Lung (tissue), 12 donors: Measurements from ENCODE around the gene RASSF7. TPM values are rescaled to one million over a fixed set of nuclear protein-coding genes. Genes with fewer than 3 reads are reported as not detected.
A peak's percentile ranks its signal among the peaks of the same experiment; 100 is the strongest.

Experiments used
- ATAC-seq: fragments of 200-7000 bp; cut with Tn5 transposase; one replicate; pipeline ENCODE4 v1.9.1; 2020; ENCODE audit warnings: moderate number of reproducible peaks; ENCODE audit not compliant: insufficient read depth, low FRiP score
- DNase-seq, 3 donors: peaks; one replicate each; pipeline ENCODE4 v3.0.0-alpha.2; 2013 to 2017
- H3K27ac ChIP-seq, 2 donors: one replicate each; pipeline ENCODE4 v1.5.1; 2013; ENCODE audit warnings: mild to moderate bottlenecking in 2 of 2, moderate library complexity in 2 of 2, control low read depth in 1 of 2, inconsistent platforms in 1 of 2, low read depth in 1 of 2, low read length in 1 of 2
- H3K27me3 ChIP-seq, 3 donors: one replicate each; pipeline ENCODE4 v1.5.1; 2013; ENCODE audit warnings: low read length in 2 of 3; ENCODE audit not compliant: control insufficient read depth in 3 of 3, insufficient read depth in 3 of 3
- H3K36me3 ChIP-seq, 4 donors: one replicate each; pipeline ENCODE4 v1.5.1; 2013; ENCODE audit warnings: low read length in 4 of 4, mild to moderate bottlenecking in 1 of 4, moderate library complexity in 1 of 4; ENCODE audit not compliant: control insufficient read depth in 4 of 4, insufficient read depth in 4 of 4
- H3K4me1 ChIP-seq, 5 donors: one replicate each; pipeline ENCODE4 v1.5.1; 2013; ENCODE audit warnings: low read length in 5 of 5, mild to moderate bottlenecking in 2 of 5, moderate library complexity in 1 of 5; ENCODE audit not compliant: control insufficient read depth in 5 of 5, insufficient read depth in 5 of 5
- H3K4me3 ChIP-seq: one replicate; pipeline ENCODE4 v1.5.1; 2013; ENCODE audit warnings: mild to moderate bottlenecking, control low read depth, moderate library complexity
- H3K9ac ChIP-seq, 2 donors: one replicate each; pipeline ENCODE4 v1.5.1; 2013; ENCODE audit warnings: low read length in 2 of 2, control low read depth in 1 of 2; ENCODE audit not compliant: insufficient read depth in 1 of 2
- H3K9me3 ChIP-seq, 4 donors: one replicate each; pipeline ENCODE4 v1.5.1; 2013; ENCODE audit warnings: low read length in 3 of 4, mild to moderate bottlenecking in 1 of 4, moderate library complexity in 1 of 4; ENCODE audit not compliant: control insufficient read depth in 4 of 4, insufficient read depth in 3 of 4
- WGBS, 2 donors: extraction: QIAGEN DNeasy Blood & Tissue Kit; methylation state at CpG; one replicate each; pipeline ENCODE4 v1.1.7; 2013; 5-methylcytosine and 5-hydroxymethylcytosine counted together
- polyA plus RNA-seq, 2 donors: library from polyadenylated mRNA; stranded (reverse); fragments of 200-250 nt; gene quantifications; one replicate each; pipeline ENCODE4 v1.2.1, GENCODE V29; 2013
- total RNA-seq, 2 donors: library from RNA; depleted of rRNA in 1 of 2; stranded (reverse); fragments of >200 nt in 1 of 2; gene quantifications; one replicate each; pipeline ENCODE4 v1.2.1, GENCODE V29; 2014 to 2021
- TF ChIP-seq, protein P1 (sequence below): IDR thresholded peaks from 2 replicates; pipeline ENCODE4 v1.5.1; 2012; ENCODE audit warnings: mild to moderate bottlenecking; ENCODE audit errors: control extremely low read depth, extremely low read depth
- donor health status: control.
- donor health status: control.
- donor health status: Bipolar disorder and iron deficiency.
- donor health status: healthy.
- donor health status: DM: yes; HTN: yes; CAD: no.

RASSF7 gene
- total and polyA plus RNA-seq, 4 donors, result 47.9 to 153 (median 66.4) TPM

DNA sequence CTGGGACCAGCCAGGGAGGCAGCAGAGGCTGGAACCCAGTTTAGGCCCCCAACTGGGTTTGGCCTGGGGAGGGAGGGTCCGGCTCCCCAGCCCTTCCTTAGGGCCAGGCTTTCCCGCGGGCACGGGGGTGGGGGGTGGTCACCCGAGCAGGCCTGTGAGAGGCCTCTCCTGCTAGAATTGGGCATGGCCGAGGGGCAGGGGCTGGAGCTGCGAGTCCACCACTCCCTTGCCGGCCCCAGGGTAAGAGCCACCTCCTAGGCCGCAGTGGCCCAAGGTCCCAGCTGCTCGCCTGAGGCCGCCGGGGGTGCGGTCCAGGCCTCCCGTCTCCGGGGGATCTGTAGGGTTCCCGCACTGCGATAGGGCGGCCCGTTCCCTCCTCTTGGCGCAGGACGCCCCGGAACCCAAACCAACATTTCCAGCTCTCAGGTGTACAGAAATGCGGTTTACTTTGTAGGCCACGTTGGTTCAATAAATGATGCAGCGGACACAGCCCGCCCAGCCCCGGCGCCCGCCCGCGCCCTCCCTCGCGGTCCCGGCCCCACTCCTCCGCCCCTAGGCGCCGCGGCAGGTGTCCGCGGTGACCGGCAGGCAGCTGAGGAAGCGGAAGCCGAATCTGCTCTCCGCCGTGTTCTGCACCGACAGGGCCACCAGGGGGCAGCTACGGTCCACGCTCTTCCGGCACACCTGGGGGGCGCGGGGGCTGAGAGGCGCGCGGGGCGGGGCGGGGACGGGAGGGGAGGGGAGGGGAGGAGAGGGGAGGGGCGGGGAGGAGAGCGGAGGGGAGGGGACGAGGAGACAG is 6.1 kb upstream of the RASSF7 start:
- Histone ChIP-seq H3K9me3 (no peaks in the 10 kb centered on the region), H3K27ac (no peak overlapping the region), H3K9ac (no peak overlapping the region), H3K4me1 (peaks cover 0 to 6% (median 0%) of the 10 kb centered on the region in 5 donors), H3K4me3 (no peak overlapping the region), H3K27me3 (peaks cover 0 to 37% (median 10%) of the 10 kb centered on the region in 3 donors), H3K36me3 (no peaks in the 10 kb centered on the region)
- DNase-seq (peak; percentile 52 to 71 (median 56)), ATAC-seq (peak; percentile 65)
- TF ChIP-seq, protein P1, sequence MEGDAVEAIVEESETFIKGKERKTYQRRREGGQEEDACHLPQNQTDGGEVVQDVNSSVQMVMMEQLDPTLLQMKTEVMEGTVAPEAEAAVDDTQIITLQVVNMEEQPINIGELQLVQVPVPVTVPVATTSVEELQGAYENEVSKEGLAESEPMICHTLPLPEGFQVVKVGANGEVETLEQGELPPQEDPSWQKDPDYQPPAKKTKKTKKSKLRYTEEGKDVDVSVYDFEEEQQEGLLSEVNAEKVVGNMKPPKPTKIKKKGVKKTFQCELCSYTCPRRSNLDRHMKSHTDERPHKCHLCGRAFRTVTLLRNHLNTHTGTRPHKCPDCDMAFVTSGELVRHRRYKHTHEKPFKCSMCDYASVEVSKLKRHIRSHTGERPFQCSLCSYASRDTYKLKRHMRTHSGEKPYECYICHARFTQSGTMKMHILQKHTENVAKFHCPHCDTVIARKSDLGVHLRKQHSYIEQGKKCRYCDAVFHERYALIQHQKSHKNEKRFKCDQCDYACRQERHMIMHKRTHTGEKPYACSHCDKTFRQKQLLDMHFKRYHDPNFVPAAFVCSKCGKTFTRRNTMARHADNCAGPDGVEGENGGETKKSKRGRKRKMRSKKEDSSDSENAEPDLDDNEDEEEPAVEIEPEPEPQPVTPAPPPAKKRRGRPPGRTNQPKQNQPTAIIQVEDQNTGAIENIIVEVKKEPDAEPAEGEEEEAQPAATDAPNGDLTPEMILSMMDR, result peak; percentile 67
- 12 to 16% methylated on average over 38 to 53 of the region's 60 CpGs for WGBS, 2 donors

DNA sequence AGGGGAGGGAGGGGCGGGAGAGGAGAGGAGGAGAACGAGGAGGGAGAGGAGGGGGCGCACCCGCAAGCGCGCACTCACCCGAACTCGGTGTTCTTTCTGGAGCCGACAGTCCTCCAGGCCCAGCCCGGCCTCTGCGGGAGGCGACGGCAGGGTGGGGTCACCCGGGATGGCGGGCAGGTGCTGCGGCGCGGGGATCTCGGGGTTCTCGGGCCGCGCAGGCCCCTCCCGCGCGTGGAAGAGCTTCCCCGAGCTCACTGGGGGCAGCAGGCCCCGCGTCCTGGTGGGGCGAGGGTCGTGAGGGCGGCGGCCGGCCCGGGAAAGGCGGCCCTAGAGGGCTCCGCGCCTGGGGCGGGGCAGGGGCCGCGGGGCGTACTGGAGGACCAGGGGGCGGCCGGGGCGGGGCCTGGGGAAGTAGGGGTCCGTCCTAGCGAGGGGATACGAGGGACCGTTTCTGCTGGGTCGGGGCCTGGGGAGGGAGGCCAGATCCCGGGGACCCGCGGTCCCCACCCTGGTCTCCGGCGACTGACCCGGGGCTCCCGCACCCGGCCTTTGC is 5.5 kb upstream of the RASSF7 start:
- Histone ChIP-seq H3K4me1 (peaks cover 0 to 10% (median 5%) of the 10 kb centered on the region in 5 donors), H3K9me3 (no peaks in the 10 kb centered on the region), H3K27ac (no peak overlapping the region), H3K4me3 (peak overlapping the region; percentile 8), H3K27me3 (peaks cover 0 to 37% (median 12%) of the 10 kb centered on the region in 3 donors), H3K36me3 (no peaks in the 10 kb centered on the region), H3K9ac (no peak overlapping the region)
- ATAC-seq, result peak; percentile 1
- no peak for DNase-seq
- 0 to 1% methylated on average over 20 to 56 of the region's 57 CpGs for WGBS, 2 donors
- TF ChIP-seq, protein P1, result no peak

DNA sequence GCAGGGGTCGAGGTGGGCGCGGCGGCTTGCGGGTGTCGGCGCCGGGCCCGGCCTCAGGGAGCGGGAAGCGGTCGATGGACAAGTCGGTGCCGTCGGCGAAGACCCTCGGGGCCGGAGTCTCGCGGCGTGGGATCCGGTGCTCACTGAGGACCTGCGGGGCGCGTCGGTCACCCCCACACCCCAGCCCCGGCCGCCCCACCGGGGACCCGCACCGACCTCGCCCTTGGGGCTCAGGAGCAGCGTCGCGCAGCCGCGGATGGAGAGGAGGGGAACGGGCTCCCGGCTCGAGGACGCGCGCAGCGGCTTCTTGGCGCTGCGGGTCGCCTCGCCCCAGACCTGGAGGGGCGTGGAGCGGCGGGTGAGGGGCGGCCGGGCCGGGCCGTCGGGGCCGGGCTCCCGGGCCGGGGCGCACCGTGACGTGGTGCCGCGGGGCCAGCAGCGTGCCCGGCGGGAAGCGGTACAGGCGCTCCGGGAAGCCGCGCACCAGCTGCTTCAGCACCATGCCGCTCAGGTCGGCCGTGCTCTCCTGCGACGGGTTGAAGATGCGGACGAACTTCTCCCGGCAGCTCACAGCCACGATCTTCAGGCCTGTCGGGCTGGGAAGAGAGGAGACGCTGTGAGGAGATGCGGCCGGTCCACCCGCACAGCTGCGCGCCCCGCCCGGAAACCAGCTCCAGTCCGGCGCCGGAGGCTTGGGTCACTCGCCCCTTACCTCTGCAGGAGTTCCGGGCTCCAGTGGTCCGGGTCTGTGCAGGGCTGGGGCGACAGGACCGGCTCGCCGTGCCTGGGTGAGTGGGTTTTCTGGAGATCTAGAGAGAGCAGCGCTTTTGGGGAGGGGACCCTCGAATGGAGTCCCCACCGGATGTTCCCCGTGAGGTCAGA is 4.7 kb upstream of the RASSF7 start:
- H3K9ac ChIP-seq, result no peak overlapping the region
- H3K27ac ChIP-seq, result no peak overlapping the region
- TF ChIP-seq, protein P1, result no peak
- peaks cover 0 to 37% (median 12%) of the 10 kb centered on the region in 3 donors for H3K27me3 ChIP-seq
- H3K4me1 ChIP-seq, result peaks cover 0 to 10% (median 6%) of the 10 kb centered on the region in 5 donors
- no peaks in the 10 kb centered on the region for H3K9me3 ChIP-seq
- ATAC-seq (no peak), DNase-seq (no peak)
- 4 to 6% methylated on average over 90 to 104 of the region's 104 CpGs for WGBS, 2 donors
- no peak overlapping the region for H3K4me3 ChIP-seq
- no peaks in the 10 kb centered on the region for H3K36me3 ChIP-seq
